ENCODE measurements around the gene PHRF1. TPM values are rescaled to one million over a fixed set of nuclear protein-coding genes. Genes with fewer than 3 reads are reported as not detected.

PHRF1 gene
- total RNA-seq, 1 experiment from 2014 or later: 48.9 TPM

DNA sequence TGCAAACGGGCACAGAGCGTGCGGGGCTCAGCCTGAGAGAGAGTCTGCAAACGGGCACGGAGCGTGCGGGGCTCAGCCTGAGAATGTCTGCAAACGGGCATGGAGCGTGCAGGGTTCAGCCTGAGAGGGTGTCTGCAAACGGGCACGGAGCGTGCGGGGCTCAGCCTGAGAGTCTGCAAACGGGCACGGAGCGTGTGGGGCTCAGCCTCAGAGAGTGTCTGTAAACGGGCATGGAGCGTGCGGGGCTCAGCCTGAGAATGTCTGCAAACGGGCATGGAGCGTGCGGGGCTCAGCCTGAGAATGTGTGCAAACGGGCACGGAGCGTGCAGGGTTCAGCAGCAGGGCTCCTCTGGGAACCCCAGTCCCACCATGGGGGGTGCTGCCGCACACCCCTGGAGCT, 13.5 kb downstream of the PHRF1 start:
- Histone ChIP-seq H2BK20ac (ENCODE audit: low read depth, low read length, poor library complexity, severe bottlenecking) (no peak overlapping the region), H3K18ac (ENCODE audit: insufficient read length, low read depth, low read length) (no peak overlapping the region), H3T11ph (ENCODE audit: low read length) (no peak overlapping the region), H3K79me2 (ENCODE audit: insufficient read depth, low read length) (no peaks in the 10 kb centered on the region; the same call in 1 of the 2 replicates), H4K8ac (replicated peaks; ENCODE audit: insufficient read length, low read depth, low read length) (no peak overlapping the region), H3K4me2 (ENCODE audit: insufficient read depth, insufficient read length, low read length) (no peak overlapping the region), H4K5ac (ENCODE audit: insufficient read length, low read depth, low read length) (no peak overlapping the region), H2AK5ac (ENCODE audit: insufficient read length, low read length) (no peak overlapping the region), H2BK15ac (ENCODE audit: low read depth, low read length) (no peak overlapping the region), H3K14ac (ENCODE audit: insufficient read depth, low read length) (no peak overlapping the region), H3K27ac (ENCODE audit: insufficient read length, low read depth, low read length) (no peak overlapping the region), H2BK5ac (ENCODE audit: insufficient read length, low read length) (no peak overlapping the region), H2AFZ (ENCODE audit: low read length) (no peak overlapping the region), H3K23ac (ENCODE audit: insufficient read length, low read depth, low read length) (no peak overlapping the region), H3K4me1 (ENCODE audit: insufficient read depth, low read length) (no peaks in the 10 kb centered on the region), H3K56ac (ENCODE audit: insufficient read length, low read depth, low read length) (no peak overlapping the region), H3K79me1 (ENCODE audit: insufficient read depth, low read depth, low read length, poor library complexity, severe bottlenecking) (peaks cover 4% of the 10 kb centered on the region), H2BK120ac (ENCODE audit: low read depth, low read length, poor library complexity, severe bottlenecking) (no peak overlapping the region), H3K9me3 (ENCODE audit: control insufficient read depth, low read depth, low read length) (no peaks in the 10 kb centered on the region), H4K20me1 (ENCODE audit: control insufficient read depth, insufficient read depth, insufficient read length) (no peaks in the 10 kb centered on the region), H4K91ac (ENCODE audit: insufficient read length, low read depth, low read length) (no peak overlapping the region), H3K23me2 (ENCODE audit: insufficient read length, low read depth, low read length, poor library complexity, severe bottlenecking) (no peaks in the 10 kb centered on the region), H3K4ac (ENCODE audit: low read depth, low read length) (no peak overlapping the region), H2BK12ac (ENCODE audit: insufficient read length, low read depth, low read length) (no peak overlapping the region), H3K9ac (ENCODE audit: extremely low read depth, insufficient read length, low read length) (no peak overlapping the region), H3K27me3 (ENCODE audit: insufficient read depth, low read length) (no peaks in the 10 kb centered on the region)
- Mint-ChIP-seq H3K9me3 (no peaks in the 10 kb centered on the region), H3K27me3 (ENCODE audit: low read depth) (no peaks in the 10 kb centered on the region), H3K36me3 (ENCODE audit: insufficient read depth in 1 of 3, low read depth in 3 of 3) (peaks cover 54 to 85% (median 81%) of the 10 kb centered on the region in 3 experiments), H3K4me1 (no peaks in the 10 kb centered on the region), H3K27ac (peak overlapping the region in 2 of 3 experiments; percentile 21 to 89; a peak in 2 of 7 replicates), H3K4me3 (no peak overlapping the region; a peak in 1 of 5 replicates)
- DNase-seq: no peak
- WGBS (ENCODE audit: extremely low coverage, insufficient read length, low lambda C conversion rate): no CpG with 5 or more reads among the region's 26 CpGs
- TF ChIP-seq, protein P1, sequence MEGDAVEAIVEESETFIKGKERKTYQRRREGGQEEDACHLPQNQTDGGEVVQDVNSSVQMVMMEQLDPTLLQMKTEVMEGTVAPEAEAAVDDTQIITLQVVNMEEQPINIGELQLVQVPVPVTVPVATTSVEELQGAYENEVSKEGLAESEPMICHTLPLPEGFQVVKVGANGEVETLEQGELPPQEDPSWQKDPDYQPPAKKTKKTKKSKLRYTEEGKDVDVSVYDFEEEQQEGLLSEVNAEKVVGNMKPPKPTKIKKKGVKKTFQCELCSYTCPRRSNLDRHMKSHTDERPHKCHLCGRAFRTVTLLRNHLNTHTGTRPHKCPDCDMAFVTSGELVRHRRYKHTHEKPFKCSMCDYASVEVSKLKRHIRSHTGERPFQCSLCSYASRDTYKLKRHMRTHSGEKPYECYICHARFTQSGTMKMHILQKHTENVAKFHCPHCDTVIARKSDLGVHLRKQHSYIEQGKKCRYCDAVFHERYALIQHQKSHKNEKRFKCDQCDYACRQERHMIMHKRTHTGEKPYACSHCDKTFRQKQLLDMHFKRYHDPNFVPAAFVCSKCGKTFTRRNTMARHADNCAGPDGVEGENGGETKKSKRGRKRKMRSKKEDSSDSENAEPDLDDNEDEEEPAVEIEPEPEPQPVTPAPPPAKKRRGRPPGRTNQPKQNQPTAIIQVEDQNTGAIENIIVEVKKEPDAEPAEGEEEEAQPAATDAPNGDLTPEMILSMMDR (conservative IDR thresholded peaks at IDR 0.05): no peak
